ELF-1 (cell line): ENCODE results near the gene PANK1.

ENCODE experiments used
- DNase-seq: peaks from one replicate; pipeline ENCODE4 v3.0.0-alpha.2; 2016; ENCODE audit warnings: low read depth, low spot score

PANK1 gene

DNA sequence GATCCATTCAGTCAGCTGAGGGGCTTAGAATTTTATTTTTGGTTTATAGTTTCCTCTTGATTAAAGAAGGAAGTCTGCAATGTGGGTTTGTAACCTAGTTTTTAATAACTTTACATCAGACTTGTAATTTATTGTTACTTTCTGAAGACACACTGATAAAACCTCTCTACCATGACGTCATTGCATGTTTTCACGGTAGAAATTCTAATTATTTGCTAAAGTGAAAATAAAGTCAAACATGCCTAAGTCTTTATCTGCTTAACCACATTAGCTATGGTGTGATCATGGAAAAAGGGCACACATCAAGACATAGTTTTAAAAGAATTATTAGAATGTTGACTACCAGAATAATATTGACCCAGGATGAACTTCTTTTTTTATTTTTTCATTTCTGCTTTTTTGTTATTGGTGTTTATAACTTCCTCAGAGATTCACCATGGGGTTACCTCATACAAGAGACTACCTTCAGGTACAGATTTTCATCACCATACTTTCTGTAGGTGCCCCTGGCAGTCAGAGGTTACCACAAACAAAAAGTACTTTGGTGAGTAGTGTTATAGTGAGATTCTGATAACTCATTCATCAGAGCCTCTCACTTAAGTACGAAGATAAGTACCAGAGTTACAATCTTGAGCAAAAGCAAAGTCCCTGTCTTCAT is 7.0 kb upstream of the PANK1 start:
- DNase-seq = no peak

DNA sequence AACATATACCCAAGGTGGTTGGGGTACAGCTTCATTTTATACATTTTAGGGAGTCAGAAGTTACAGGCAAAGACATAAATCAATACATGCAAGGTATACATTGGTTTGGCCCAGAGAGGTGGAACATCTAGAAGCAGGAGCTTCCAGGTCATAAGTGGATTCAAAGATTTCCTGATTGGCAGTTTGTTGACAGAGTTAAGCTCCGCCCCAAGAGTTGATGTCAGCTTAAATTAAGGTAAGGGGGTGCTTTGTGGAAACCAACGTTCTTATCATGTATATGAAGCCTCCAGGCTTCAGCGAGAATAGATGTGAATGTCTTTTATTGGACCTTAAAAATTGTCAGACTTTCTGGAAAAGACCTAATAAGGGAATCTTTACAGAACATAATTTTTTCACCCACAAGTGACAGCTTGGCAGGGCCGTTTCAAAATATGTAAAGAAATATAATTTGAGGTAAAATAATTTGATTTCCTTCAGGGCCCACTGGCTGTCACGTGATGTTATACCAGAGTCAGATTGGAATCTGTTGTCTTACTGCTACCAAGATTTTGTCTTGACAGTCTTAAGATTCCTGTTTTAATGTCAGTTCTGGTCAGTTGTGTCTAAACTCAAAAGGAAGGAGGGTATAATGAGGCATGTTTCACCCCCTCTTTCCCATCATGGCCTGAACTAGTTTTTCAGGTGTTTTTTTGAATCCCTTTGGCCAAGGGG is 6.3 kb upstream of the PANK1 start:
- DNase-seq = no peak

DNA sequence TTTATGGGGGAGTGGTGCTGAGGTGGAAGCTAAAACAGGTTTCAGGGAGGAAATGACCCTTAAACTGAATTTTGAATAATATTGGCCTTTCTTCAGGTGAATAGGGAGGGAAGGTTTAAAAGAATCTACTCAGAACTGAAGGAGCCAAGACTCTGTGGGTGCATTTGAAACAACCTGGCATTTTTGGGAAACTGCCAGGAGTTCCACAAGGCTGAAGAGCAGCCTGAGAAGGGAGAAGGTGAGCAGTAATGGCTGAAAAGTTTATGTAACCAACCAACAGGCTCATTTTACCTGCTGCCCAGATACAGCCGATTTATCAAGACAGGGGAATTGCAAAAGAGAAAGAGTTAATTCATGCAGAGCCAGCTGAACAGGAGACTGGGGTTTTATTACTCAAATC is 4.0 kb upstream of the PANK1 start:
- DNase-seq = no peak

DNA sequence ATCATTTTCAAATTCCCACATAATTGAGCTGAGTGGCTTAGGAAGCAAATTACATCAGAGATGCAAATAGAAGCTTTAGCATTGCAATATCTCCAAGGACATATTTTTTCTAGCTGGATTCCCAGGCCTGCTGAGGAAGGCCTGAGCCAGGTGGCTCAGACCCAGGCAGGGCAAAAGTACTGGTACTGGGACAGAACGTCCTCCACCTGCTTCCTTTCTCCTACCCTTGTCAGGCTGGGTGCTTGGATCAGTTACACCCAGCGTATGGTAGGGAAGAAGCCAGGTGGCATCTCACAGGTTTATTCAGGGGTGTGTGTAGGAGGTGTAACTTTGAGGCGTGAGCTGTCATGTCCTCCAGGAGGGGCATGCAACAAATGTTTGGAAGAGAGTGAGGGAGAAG is 3.0 kb upstream of the PANK1 start:
- DNase-seq = no peak

DNA sequence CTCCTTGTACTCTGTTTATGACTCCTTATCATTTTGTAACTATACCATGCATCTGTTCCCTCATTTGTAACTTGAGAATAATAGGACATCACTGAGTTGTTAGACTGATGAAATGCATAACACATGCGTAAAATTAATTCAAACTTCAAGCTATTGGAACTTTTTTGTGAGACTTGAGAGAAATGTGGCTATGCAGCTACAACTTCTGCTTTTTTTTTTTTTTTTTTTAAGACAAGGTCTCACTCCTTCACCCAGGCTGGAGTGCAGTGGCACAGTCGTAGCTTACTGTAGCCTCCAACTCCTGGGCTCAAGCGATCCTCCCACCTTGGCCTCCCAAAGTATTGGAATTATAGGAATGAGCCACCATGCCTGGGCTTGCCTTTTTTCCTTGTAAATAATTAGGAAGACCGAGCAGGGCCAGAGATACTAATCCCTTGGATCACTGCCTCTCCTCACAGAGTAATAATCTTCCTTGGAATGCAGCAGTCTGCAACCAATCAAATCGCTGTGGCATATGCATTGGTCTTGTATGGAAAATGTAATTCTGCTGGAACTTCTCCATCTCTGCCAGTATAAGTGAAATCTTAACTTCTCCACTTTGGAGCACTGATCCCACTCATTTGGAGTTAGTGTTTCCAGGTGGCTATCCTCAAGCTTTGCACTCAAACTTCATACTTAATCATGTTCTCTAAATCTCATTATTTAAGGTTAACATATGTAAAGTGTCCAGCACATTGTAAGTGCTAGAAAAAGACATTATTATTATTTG is 2.0 kb upstream of the PANK1 start:
- no peak for DNase-seq

DNA sequence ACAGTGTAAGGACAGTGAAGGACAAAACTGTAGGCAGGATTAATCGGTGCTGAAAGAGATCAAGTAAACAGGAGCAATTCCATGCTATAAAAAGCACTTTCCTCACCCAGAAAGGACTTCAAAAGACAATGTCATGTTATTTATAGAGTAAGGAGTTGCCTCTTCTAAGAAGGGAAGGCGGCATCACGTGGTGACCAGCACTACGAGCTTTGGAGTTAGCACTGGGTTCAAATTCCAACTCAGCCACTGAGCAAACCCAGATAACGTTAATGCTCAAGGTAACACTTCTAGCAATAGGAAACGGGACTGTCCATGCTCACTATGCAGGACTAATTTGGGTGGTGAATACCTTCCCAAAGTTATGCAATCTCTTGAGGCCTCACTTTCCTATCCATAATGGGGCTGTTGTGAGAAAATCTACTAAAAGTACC is 715 bp upstream of the PANK1 start:
- no peak for DNase-seq

DNA sequence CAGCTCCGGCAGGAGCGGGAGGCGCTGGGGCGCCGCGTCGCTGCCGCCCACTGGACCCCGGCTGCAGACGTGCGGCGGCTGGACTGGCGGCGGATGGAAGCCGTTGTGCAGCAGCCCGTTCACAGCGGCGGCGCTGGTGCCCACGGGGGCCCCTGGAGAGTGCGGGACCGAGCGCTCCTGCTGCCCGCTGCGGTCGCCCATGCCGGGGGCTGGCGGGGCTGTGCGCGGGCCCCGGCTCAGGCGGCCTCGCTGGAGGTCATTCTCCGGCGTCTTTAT is 413 bp downstream of the PANK1 start:
- no peak for DNase-seq

DNA sequence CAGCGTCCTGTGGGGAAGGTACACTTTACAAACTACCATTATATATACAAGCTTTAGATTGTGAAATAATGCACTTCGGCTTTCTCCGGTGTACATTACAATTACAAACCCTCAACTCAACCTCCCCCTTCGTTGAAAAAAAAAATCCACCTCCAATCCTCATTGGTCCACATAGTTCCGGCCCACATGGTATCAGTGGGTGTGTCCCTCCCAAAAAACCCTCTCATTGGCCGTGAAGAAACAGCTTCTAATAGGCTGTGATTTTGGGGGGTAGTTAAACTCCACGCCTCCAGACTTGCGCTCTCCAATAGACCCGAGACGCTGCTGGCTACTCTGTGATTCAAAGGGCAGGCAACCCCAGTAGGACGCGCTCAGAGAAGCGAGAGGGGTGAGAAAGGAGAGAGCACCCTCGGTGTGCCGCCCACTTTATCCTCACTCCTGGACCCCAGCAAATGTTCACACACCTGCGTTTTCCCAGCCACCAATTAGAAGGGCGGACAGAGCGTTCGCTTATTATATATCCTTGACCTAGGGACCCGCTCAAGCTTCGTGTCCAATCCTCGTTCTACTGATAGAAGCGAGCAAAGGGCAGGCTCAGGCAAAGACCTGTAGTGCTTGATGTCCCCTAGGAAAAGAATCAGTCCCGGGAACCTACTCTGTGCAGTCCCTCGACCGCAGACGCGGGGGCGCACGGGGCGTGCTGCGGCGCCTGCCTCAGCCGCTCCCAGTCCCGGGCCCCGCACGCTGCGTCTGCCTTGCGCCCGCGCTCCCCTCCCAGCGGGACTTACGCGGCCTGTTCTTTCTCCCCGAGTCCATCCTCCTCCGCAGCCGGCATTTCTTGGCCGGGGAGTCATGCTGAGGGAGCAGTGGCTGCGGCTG is 991 bp downstream of the PANK1 start:
- DNase-seq = peak; percentile 95

DNA sequence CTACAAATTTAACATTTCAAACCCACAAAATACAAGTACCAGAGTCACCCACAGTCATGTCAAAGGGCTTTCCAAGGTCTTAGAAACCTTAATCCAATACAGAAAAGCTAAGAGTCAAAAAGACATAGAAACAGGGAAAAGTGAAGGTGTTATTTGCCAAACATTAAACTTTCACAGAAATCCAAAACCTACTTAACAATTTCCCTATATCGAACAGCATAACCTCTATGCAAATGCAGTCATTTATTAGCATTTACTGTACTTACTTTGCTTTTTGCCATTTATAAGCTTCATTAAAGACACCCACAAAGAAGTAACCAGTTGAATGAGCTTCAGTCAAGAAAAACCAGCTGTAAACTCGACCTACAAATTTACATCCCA is 1.6 kb downstream of the PANK1 start:
- no peak for DNase-seq

DNA sequence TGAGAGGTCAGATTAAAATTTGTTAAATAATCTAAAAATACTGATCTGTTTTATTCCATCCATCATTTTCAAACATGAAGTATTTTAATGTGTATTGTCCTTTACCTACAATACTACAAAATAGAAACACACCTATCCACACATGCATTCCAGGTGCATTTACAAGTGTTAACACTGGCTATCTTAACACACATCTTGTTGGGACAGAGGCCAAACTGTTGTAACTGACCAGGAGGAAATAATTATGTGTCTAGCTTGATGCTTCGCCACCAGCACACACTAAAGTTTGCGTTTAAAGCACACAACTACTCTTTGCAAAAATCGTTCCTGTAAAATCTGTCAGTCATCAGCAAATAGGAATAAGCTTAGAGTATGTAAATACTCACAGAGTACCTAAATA is 2.8 kb downstream of the PANK1 start:
- DNase-seq = no peak

DNA sequence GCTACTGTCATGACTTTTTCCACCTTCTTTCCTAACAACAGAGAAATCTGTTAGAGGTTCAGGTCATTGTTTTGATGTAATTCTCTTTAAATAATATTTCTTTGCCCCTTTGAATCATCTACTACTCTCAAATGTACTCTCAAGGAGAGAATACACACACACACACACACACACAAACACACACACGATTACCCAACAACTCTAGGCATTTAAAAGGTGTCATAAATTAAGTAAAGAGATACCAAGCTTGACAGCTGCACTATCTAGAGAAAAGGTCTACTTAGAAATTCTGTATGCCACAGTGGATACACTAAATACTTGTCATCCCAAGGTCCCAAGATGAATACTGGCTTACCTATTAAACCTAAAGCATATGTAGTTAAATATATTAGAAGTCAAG is 4.8 kb downstream of the PANK1 start:
- DNase-seq = no peak

DNA sequence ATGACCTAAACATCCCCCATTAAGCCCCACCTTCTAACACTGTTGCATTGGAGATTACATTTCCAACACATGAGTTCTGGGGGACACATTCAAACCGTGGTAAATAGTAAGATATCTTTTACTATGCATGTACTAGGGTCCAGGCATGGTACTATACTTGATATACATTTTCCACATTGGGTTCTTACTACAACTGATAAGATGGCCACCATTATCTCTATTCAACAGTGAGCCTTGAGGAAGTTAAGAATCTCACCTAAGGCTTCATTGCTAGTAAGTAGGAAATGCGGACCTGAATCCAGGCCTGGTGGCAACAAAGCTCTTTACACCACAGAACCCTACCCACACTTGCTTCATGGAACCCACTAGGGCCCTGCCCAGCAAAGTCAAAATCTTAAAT is 5.7 kb downstream of the PANK1 start:
- DNase-seq = no peak

DNA sequence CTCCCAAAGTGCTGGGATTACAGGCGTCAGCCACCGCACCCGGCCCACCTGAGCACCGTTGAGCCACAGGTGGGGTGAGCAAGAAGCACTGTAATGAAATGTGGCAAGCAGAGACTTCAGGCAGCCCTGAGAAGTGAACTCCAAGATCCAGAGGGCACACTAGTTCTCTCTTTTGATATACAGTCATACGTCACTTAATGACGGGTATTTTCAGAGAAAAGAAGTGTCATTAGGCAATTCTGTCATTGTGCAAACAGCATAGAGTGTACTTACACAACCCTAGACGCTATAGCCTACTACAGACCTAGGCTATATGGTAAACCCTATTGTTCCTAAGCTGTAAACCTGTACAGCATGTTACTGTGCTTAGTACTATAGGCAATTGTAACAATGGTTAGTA is 7.9 kb downstream of the PANK1 start:
- DNase-seq = no peak

DNA sequence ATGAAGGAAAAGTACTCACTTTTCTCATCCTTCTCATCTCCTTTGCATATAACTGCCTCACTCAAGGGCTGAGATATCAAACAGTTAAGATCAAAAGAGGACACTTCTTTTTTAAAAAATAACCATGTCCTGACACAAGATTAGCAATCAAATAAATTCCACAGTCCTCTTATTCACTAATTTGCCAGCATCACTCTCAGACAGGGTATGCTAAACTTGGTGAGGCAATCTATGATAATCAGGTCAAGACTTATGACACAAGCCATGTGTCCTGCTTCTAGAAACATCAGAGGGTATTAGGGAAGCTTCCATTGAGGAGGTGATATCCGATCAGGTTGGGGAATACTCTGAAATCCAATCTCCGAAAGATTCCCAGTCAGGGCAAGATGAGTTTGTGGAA is 10.4 kb downstream of the PANK1 start:
- no peak for DNase-seq

DNA sequence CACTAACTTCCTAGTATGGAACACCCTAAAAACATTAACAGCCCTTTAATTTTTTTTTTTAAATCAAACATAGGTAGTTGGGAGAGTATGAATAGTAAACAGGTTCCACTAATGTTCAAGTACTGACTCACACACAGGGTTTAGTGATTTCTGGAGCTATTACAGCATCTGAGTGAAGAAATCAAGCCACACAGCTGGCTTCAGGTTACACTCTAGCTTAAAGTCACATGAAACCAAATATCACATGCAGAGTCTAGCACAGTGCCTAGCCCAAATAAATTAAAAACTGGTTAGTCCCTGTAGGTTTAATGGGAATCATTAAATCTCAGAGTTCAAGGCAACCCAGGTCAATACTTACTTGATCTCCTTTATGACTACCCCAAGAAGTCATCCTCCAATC is 11.6 kb downstream of the PANK1 start:
- no peak for DNase-seq

DNA sequence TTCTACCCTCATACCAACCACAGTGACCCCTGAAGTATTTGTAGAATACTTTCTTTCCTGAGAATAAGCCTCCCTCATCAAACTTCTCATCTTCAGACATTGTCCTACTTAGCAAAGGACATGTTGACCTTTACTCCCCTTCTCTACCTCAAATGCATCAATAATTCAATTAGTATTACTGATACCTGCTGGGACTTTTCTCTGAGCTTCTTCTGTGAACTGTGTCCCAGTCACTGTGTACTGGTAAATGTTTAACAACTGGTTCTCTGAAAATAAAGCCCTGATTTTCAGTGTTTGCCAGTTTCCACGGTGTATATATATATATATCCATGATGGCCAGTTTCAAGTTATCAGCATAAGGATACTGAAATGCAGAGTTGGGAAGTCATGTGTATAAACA is 12.2 kb downstream of the PANK1 start:
- DNase-seq = no peak

DNA sequence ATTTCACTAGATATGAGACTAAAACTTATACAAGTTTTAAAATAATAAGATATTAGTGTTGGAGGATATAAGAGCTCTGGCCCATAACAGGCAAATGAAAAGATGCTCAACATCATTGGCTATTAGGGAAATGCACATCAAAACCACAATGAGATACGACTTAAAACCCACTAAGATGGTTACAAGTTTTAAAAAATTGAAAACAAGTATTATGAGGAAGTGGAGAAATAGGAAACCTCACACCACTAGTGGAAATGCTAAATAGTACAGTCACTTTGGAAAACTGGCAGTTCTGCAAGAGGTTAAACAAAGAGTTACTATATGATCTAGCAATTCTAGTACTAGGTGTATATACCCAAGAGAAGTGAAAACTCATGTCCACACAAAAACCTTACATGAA is 17.2 kb downstream of the PANK1 start:
- DNase-seq = no peak

DNA sequence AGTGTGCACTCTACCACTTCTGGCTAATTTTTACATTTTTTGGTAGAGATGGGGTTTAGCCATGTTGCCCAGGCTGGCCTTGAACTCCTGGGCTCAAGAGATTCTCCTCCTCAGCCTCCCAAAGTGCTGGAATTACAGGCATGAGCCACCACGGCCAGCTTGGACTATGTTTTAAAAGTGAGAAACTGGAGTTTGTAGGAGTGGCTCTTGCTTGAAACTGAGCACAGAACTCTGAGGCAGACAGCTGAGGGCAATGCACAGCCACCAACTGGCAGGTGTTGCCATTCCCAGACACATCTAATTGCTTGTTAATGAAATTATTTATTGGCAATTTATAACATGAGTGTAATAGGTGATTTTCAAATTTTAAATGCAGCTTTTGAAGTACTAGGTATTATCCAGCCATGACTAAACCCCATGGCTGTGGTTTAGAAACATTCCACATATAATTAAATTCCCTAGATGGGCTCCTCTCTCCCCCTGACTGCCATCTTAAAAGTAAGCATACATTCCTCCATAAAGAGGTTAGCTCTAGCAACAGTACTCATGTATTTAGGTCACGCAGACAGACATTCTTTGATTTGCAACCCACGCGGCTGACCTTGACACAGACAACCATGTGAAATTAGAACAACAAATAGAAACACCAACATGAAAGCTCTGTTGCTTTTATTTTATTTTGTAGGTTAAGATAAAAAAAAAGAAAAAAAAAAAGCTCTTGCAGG is 19.8 kb downstream of the PANK1 start:
- DNase-seq = no peak

DNA sequence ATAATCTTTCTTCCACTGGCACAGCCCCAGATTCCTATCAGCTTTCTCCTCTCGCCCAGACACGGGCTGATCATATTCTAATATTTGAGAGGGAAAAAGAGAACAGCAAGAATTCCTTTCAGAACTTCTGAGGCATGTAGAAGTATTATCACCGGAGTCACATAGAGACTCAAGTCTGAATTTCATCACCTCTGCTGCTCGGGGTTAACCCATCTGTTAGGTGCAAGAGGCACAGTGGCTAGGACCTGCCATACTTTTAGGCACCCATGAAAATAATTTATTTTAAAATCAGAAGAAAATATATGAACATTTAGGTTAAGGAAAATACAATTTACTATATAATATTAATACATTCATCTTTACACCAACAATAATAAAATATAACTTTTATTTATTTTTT is 21.0 kb downstream of the PANK1 start:
- no peak for DNase-seq

DNA sequence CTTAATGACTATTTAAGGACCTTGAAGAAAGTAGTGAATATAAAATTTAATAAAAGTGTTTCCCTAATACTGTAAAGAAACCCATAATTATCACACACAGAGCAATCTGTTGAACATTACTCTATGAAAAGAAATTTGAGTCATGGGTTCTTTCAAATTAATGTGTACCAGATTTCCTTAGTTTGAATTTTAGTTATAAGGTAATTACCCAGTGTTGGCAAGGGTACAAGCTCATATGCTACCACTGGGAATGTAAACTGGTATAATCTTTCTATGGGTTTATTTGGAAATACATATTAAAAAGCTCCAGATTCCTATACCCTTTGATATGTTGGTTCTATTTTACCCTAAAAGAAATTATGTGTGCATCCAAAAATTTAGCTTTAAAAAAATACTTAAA is 22.9 kb downstream of the PANK1 start:
- DNase-seq = no peak

DNA sequence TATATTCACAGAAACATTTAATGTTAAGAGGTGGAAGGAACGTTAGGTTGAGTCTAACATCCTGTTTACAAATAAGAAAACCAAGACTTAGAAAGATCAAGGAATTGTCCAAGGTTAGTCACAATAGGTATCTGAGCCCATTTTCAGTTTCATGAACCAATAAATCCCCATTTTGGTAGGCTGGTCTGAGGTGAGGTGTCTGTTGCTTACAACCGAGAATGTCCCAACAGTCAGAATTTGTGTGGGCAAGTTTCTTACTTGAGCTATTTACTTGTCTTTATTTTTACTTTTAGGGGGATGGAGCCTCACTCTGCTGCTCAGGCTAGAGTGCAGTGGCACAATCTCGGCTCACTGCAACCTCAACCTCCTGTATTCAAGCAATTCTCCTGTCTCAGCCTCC is 23.6 kb downstream of the PANK1 start:
- no peak for DNase-seq

DNA sequence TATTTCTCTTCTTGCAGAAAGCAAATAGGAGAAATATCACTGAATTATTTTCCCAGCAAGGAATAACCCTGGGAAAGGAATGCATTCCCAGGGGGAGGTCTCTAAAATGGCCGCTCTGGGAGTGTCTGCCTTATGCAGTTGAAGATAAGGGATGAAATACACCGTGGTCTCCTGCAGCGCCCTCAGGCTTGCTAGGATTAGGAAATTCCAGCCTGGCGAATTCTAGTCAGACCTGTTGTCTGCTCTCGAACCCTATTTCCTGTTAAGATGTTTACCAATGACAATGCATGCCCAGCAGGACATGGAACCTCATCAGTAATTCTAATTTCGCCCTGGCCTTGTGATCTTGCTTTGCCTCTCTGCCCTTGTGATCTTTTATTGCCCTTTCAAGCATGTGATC is 24.7 kb downstream of the PANK1 start:
- peak; percentile 71 for DNase-seq
